Liver (tissue), 9 donors: ENCODE measurements around the gene RANBP17. TPM values are rescaled to one million over a fixed set of nuclear protein-coding genes. Genes with fewer than 3 reads are reported as not detected.
"Not testable (repeated sequence)": the region's sequence is repeated elsewhere in the genome, so short reads cannot be mapped to it uniquely, and the experiment has no call there.

Experiments used
- DNase-seq: peaks from one replicate; pipeline ENCODE4 v3.0.0-alpha.2; 2017; ENCODE audit warnings: low spot score
- H3K27ac ChIP-seq, 2 donors: one replicate each; pipeline ENCODE4 v1.7.0; 2013; ENCODE audit warnings: inconsistent platforms in 2 of 2, low read length in 2 of 2, control low read depth in 1 of 2, low read depth in 1 of 2, mild to moderate bottlenecking in 1 of 2
- H3K27me3 ChIP-seq, 4 donors: one replicate each; pipeline versions ENCODE4 v1.6.1 to v1.7.0; 2013; ENCODE audit warnings: low read length in 3 of 4, inconsistent platforms in 1 of 4, mild to moderate bottlenecking in 1 of 4, moderate library complexity in 1 of 4; ENCODE audit not compliant: control insufficient read depth in 4 of 4, insufficient read depth in 4 of 4
- H3K36me3 ChIP-seq, 4 donors: one replicate each; pipeline versions ENCODE4 v1.6.1 to v1.7.0; 2013; ENCODE audit warnings: low read length in 3 of 4, mild to moderate bottlenecking in 3 of 4, low read depth in 1 of 4, moderate library complexity in 1 of 4; ENCODE audit not compliant: control insufficient read depth in 4 of 4, insufficient read depth in 3 of 4
- H3K4me1 ChIP-seq, 4 donors: one replicate each; pipeline versions ENCODE4 v1.6.1 to v1.7.0; 2013; ENCODE audit warnings: low read length in 3 of 4, mild to moderate bottlenecking in 3 of 4, moderate library complexity in 1 of 4; ENCODE audit not compliant: control insufficient read depth in 4 of 4, insufficient read depth in 4 of 4
- H3K4me3 ChIP-seq, 3 donors: one replicate each; pipeline versions ENCODE4 v1.6.1 to v1.7.0; 2013; ENCODE audit warnings: low read length in 3 of 3, control low read depth in 1 of 3, low read depth in 1 of 3, mild to moderate bottlenecking in 1 of 3
- H3K9ac ChIP-seq, 2 donors: one replicate each; pipeline ENCODE4 v1.7.0; 2013; ENCODE audit warnings: low read length in 2 of 2, mild to moderate bottlenecking in 2 of 2, moderate library complexity in 2 of 2, control low read depth in 1 of 2, low read depth in 1 of 2
- H3K9me3 ChIP-seq, 4 donors: one replicate each; pipeline versions ENCODE4 v1.6.1 to v1.7.0; 2013; ENCODE audit warnings: low read length in 3 of 4; ENCODE audit not compliant: control insufficient read depth in 4 of 4
- ATF3 ChIP-seq: IDR thresholded peaks from 2 replicates; pipeline ENCODE4 v1.6.1; 2016; ENCODE audit warnings: antibody characterized with exemption
- EGR1 ChIP-seq, 2 donors: IDR thresholded peaks; 2 replicates each; pipeline ENCODE4 v1.6.1; 2016 to 2018; ENCODE audit warnings: antibody characterized with exemption in 2 of 2, low read depth in 2 of 2
- FOXA1 ChIP-seq: IDR thresholded peaks from 2 replicates; pipeline ENCODE4 v1.6.1; 2016; ENCODE audit warnings: antibody characterized with exemption
- FOXA2 ChIP-seq: IDR thresholded peaks from 2 replicates; pipeline ENCODE4 v1.6.1; 2016; ENCODE audit warnings: antibody characterized with exemption
- GABPA ChIP-seq, 2 donors: IDR thresholded peaks in 1 of 2; conservative IDR thresholded peaks in 1 of 2; 2 replicates each; pipeline ENCODE4 v1.6.1; 2016; ENCODE audit warnings: antibody characterized with exemption in 2 of 2, mild to moderate bottlenecking in 1 of 2, moderate library complexity in 1 of 2
- HNF4A ChIP-seq, 2 donors: conservative IDR thresholded peaks; 2 replicates each; pipeline ENCODE4 v1.6.1; 2016; ENCODE audit warnings: antibody characterized with exemption in 2 of 2, mild to moderate bottlenecking in 2 of 2
- HNF4G ChIP-seq: IDR thresholded peaks from 2 replicates; pipeline ENCODE4 v1.6.1; 2016; ENCODE audit warnings: antibody characterized with exemption
- JUND ChIP-seq, 2 donors: IDR thresholded peaks; 2 replicates each; pipeline ENCODE4 v1.6.1; 2016; ENCODE audit warnings: antibody characterized with exemption in 2 of 2
- MAX ChIP-seq: IDR thresholded peaks from 2 replicates; pipeline ENCODE4 v1.6.1; 2016; ENCODE audit warnings: antibody characterized with exemption
- NR2F2 ChIP-seq: IDR thresholded peaks from 2 replicates; pipeline ENCODE4 v1.6.1; 2016; ENCODE audit warnings: antibody characterized with exemption
- RAD21 ChIP-seq, 2 donors: IDR thresholded peaks; 2 replicates each; pipeline ENCODE4 v1.6.1; 2016; ENCODE audit warnings: antibody characterized with exemption in 2 of 2, mild to moderate bottlenecking in 2 of 2
- RXRA ChIP-seq, 2 donors: IDR thresholded peaks; 2 replicates each; pipeline ENCODE4 v1.6.1; 2017 to 2018; ENCODE audit warnings: antibody characterized with exemption in 2 of 2, mild to moderate bottlenecking in 1 of 2
- SP1 ChIP-seq: IDR thresholded peaks from 2 replicates; pipeline ENCODE4 v1.6.1; 2018; ENCODE audit warnings: antibody characterized with exemption, mild to moderate bottlenecking
- TAF1 ChIP-seq: conservative IDR thresholded peaks from 2 replicates; pipeline ENCODE4 v1.6.1; 2016; ENCODE audit warnings: antibody characterized with exemption, mild to moderate bottlenecking
- WGBS: extraction: QIAGEN DNeasy Blood & Tissue Kit; methylation state at CpG from one replicate; pipeline ENCODE4 v1.1.7; 2013; 5-methylcytosine and 5-hydroxymethylcytosine counted together
- polyA plus RNA-seq, 2 donors: library from polyadenylated mRNA; stranded (reverse) in 1 of 2; unstranded in 1 of 2; fragments of 200-250 nt in 1 of 2; fragments of >200 nt in 1 of 2; fragmentation: Nextera tagmentation in 1 of 2; extraction: Ambion mirVana in 1 of 2; gene quantifications; one replicate each; pipeline versions ENCODE4 v1.2.1 to v1.2.3, GENCODE V29; 2013 to 2015
- total RNA-seq, 2 donors: library from RNA; depleted of rRNA; stranded (reverse); fragments of >200 nt; gene quantifications; one replicate each; pipeline ENCODE4 v1.2.3, GENCODE V29; 2014
- TF ChIP-seq, protein P1 (sequence below): IDR thresholded peaks from 2 replicates; pipeline ENCODE4 v1.6.1; 2016; ENCODE audit warnings: antibody characterized with exemption, mild to moderate bottlenecking
- TF ChIP-seq, protein P2 (sequence below): IDR thresholded peaks from 2 replicates; pipeline ENCODE4 v1.6.1; 2016; ENCODE audit warnings: antibody characterized with exemption
- TF ChIP-seq, protein P3 (sequence below): fragments of 150-350 bp; IDR thresholded peaks from 2 replicates; pipeline ENCODE4 v1.5.1; 2017; ENCODE audit warnings: improper control_type of control experiment, low read depth, low read length; ENCODE audit not compliant: missing input control
- donor health status: healthy.
- donor health status: healthy.
- donor health status: healthy.
- donor health status: healthy.
- donor health status: healthy.

RANBP17 gene
- total and polyA plus RNA-seq, 4 donors, result 0.83 to 10.8 (median 7.9) TPM

GRCh38 chr5:170867825-170868224 lies 6.0 kb downstream of the RANBP17 start:
- no peak overlapping the region for H3K27ac ChIP-seq
- H3K4me1 ChIP-seq, result peaks cover 0 to 3% (median 0%) of the 10 kb centered on the region in 4 donors
- no peaks in the 10 kb centered on the region for H3K27me3 ChIP-seq
- H3K4me3 ChIP-seq, result no peak overlapping the region
- H3K9ac ChIP-seq, result no peak overlapping the region
- no peaks in the 10 kb centered on the region for H3K36me3 ChIP-seq
- H3K9me3 ChIP-seq, result no peaks in the 10 kb centered on the region
- no peak for DNase-seq
- TF ChIP-seq TAF1 (no peak), SP1 (no peak), JUND (IDR thresholded peaks at IDR 0.05) (no peak), RAD21 (IDR thresholded peaks at IDR 0.05) (no peak), FOXA1 (no peak), MAX (no peak), HNF4A (conservative IDR thresholded peaks at IDR 0.05) (no peak), GABPA (IDR thresholded peaks at IDR 0.05 in 1 of 2, conservative IDR thresholded peaks at IDR 0.05 in 1 of 2) (no peak), HNF4G (no peak), EGR1 (IDR thresholded peaks at IDR 0.05; ENCODE audit: low read depth in 2 of 2) (no peak), ATF3 (no peak)
- TF ChIP-seq, protein P1, sequence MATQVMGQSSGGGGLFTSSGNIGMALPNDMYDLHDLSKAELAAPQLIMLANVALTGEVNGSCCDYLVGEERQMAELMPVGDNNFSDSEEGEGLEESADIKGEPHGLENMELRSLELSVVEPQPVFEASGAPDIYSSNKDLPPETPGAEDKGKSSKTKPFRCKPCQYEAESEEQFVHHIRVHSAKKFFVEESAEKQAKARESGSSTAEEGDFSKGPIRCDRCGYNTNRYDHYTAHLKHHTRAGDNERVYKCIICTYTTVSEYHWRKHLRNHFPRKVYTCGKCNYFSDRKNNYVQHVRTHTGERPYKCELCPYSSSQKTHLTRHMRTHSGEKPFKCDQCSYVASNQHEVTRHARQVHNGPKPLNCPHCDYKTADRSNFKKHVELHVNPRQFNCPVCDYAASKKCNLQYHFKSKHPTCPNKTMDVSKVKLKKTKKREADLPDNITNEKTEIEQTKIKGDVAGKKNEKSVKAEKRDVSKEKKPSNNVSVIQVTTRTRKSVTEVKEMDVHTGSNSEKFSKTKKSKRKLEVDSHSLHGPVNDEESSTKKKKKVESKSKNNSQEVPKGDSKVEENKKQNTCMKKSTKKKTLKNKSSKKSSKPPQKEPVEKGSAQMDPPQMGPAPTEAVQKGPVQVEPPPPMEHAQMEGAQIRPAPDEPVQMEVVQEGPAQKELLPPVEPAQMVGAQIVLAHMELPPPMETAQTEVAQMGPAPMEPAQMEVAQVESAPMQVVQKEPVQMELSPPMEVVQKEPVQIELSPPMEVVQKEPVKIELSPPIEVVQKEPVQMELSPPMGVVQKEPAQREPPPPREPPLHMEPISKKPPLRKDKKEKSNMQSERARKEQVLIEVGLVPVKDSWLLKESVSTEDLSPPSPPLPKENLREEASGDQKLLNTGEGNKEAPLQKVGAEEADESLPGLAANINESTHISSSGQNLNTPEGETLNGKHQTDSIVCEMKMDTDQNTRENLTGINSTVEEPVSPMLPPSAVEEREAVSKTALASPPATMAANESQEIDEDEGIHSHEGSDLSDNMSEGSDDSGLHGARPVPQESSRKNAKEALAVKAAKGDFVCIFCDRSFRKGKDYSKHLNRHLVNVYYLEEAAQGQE, result no peak
- TF ChIP-seq, protein P2, sequence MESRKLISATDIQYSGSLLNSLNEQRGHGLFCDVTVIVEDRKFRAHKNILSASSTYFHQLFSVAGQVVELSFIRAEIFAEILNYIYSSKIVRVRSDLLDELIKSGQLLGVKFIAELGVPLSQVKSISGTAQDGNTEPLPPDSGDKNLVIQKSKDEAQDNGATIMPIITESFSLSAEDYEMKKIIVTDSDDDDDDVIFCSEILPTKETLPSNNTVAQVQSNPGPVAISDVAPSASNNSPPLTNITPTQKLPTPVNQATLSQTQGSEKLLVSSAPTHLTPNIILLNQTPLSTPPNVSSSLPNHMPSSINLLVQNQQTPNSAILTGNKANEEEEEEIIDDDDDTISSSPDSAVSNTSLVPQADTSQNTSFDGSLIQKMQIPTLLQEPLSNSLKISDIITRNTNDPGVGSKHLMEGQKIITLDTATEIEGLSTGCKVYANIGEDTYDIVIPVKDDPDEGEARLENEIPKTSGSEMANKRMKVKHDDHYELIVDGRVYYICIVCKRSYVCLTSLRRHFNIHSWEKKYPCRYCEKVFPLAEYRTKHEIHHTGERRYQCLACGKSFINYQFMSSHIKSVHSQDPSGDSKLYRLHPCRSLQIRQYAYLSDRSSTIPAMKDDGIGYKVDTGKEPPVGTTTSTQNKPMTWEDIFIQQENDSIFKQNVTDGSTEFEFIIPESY, result no peak
- WGBS, result 78% methylated on average over 1 of the region's 1 CpG

GRCh38 chr5:170870390-170870789 lies 8.6 kb downstream of the RANBP17 start:
- H3K36me3 ChIP-seq, H3K27me3 ChIP-seq, H3K9ac ChIP-seq, H3K27ac ChIP-seq, H3K9me3 ChIP-seq, H3K4me3 ChIP-seq, DNase-seq, H3K4me1 ChIP-seq: not testable (repeated sequence)

- 96% methylated on average over 2 of the region's 2 CpGs for WGBS
- TF ChIP-seq FOXA2 (no peak), FOXA1 (no peak), NR2F2 (no peak), GABPA (IDR thresholded peaks at IDR 0.05 in 1 of 2, conservative IDR thresholded peaks at IDR 0.05 in 1 of 2) (no peak), HNF4G (no peak), ATF3 (no peak), RXRA (IDR thresholded peaks at IDR 0.05) (no peak), RAD21 (IDR thresholded peaks at IDR 0.05) (no peak)
- TF ChIP-seq, protein P2, result no peak
- TF ChIP-seq, protein P3, sequence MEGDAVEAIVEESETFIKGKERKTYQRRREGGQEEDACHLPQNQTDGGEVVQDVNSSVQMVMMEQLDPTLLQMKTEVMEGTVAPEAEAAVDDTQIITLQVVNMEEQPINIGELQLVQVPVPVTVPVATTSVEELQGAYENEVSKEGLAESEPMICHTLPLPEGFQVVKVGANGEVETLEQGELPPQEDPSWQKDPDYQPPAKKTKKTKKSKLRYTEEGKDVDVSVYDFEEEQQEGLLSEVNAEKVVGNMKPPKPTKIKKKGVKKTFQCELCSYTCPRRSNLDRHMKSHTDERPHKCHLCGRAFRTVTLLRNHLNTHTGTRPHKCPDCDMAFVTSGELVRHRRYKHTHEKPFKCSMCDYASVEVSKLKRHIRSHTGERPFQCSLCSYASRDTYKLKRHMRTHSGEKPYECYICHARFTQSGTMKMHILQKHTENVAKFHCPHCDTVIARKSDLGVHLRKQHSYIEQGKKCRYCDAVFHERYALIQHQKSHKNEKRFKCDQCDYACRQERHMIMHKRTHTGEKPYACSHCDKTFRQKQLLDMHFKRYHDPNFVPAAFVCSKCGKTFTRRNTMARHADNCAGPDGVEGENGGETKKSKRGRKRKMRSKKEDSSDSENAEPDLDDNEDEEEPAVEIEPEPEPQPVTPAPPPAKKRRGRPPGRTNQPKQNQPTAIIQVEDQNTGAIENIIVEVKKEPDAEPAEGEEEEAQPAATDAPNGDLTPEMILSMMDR, result no peak
These were observed 12.2 kb downstream of the RANBP17 start for GRCh38 chr5:170874017-170874416.

More at GRCh38 chr5:170874017-170874416, 12.2 kb downstream of the RANBP17 start:
- no peaks in the 10 kb centered on the region for H3K9me3 ChIP-seq
- no peak overlapping the region for H3K9ac ChIP-seq
- no peaks in the 10 kb centered on the region for H3K4me1 ChIP-seq
- no peak overlapping the region for H3K4me3 ChIP-seq
- H3K27ac ChIP-seq, result no peak overlapping the region
- H3K36me3 ChIP-seq, result no peaks in the 10 kb centered on the region
- no peaks in the 10 kb centered on the region for H3K27me3 ChIP-seq
- DNase-seq, result no peak
